GM18909 (cell line): ENCODE measurements around the gene MRPL43.

ENCODE experiments used
- ATAC-seq: cut with Tn5 transposase; IDR thresholded peaks from one replicate; pipeline ENCODE4 v1.9.1; 2021; ENCODE audit warnings: mild to moderate bottlenecking; ENCODE audit not compliant: unreplicated experiment, poor library complexity

The MRPL43 gene

DNA sequence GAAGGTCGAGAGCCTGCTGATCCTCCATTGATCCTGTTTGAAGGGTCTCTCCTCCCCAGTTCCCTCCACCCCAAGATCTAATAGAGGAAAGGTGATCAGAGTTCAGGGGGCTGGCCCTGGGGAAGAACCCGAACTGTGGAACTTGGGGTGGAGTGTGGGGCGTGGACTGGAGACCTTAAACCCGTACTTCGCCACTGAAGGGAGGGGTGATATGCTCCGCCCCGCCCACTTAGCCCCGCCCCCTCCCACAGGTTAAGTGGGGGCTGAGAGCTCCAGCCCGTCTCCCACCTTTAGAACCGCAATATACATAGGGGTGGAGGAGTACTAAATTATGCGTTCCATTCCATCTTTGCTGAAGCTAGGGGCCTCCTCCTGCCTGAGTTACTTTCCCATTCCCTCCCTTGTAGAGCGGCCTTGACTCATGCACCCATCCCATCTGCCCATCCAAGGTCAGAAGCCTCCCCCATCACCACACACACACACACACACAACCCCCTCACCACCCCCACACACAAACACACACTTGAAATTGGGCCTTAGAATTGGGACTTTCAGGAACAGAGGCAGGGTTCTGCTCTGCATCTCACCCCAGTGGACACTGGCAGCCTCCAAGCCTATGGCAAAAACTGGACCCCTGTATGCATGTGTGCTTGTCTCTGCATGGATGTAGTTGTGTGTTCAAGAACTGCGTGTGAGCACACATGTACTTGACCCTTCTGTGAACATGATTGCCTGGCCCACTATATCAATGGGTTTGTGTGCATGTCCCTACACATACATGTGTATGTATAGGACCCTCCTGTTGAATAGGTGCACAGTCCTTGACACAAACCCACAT, 17.0 kb downstream of the MRPL43 start:
- no peak for ATAC-seq

DNA sequence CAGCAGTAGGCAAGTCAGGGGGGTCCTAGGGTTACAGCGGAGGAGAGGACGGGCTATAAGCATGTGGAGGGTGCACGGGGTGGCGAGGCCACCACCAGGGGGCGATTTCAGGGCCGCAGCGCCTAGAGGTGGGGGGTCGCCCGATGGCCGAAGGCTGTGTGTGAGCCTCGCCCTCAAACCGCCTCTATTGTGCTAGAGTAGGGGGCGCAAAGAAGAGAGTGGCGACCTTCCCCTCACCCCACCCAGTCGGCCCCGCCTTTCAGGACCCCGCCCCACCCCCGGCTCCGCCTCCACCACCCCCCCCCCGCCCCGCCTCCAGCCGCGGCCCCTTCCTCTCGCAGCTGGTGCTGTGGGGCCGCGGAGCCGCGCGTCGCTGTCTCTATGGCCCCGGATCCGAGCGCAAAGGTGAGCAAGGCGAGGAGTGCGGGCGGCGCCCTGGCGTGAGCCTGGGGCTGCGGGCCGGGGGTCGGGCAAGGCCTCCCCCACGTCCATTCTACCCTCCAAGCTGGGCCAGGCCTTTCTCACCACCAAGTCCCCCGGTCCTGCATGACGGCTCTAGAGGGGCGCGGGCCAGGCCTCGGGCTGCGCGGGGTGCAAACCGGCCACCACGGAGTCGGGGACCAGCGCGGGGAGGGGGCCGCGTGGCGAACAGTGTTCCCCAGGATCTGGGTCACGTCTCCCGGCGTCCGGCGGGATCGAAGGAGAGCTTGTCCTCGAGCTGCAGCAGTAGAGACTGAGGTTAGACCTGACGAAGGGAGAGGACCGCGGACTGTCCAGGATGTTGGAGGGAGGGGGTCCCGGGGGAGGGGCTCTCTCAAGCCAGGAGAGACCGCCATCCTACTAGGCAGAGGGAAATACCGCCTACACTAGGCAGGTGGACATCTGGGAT, 17.9 kb downstream of the MRPL43 start, which contains the start of gene SEMA4G:
SEMA4G (plus strand) TSS at position 318 of the 889 bp plus-strand sequence. CDS start 3,409 bp downstream, outside the sequence.
- ATAC-seq, result peak; percentile 65

GRCh38 chr10:100968863-100969186, 18.5 kb downstream of the MRPL43 start:
- ATAC-seq, result no peak

- ATAC-seq, result no peak
Measured at GRCh38 chr10:100968062-100968736, 19.1 kb downstream of the MRPL43 start.

DNA sequence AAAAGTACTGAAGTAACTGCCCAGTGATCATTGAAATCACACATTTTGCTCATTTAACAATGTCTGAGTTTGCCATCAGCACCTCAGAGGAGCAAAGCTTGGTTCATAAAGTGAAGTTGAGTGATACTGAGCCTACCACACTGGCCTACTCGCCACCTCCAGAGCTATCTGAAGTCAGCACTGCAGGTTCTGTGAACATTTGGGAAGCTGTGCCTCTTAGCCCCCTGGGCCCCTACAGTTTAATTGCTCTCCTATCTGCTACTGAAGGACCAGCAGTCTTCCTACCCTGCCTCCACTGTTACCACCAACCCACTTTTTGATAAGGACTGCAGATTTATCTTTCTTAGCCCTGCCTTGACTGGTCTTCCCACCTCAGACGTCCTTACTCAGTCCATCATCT, 20.0 kb downstream of the MRPL43 start:
- no peak for ATAC-seq

- no peak for ATAC-seq
Measured at GRCh38 chr10:100966887-100967286, 20.4 kb downstream of the MRPL43 start.

DNA sequence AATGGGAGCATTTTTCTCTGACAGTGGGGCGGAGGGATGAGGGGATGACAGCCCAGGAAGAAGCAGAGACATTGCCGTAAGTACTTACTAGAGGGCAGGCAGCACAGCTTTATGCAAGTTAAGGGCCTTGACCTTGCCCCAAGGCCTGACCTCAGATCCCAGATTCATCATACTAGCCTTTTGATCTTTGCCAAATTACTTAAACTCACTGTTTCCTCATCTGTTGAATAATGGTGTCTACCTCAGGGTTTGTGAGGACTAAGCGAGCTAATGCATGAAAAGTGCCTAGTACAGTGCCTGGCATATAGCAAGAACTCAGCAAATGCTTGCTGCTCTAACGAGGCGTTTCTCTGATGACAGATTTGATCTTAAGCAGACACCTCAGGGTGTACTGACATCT, 21.5 kb downstream of the MRPL43 start:
- ATAC-seq, result no peak

DNA sequence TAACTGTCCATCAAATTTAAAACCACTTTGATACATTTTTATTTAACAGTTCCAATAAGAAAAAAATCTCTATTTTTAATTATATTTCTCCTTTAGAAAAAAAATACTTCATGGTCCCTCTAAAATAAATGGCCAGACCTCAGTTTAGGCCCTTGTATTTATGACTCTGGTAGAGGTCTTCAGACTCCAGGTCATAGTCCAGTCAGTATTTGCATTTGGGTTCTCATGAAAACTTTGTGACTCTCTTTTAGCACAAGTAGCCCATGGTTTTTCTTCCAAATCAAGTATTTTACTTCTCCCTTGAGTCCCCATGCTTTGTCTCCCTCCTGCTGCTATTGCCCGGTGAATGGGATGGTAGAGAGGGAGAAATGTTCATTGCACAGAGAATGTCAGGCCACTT, 23.5 kb downstream of the MRPL43 start:
- ATAC-seq, result no peak

- no peak for ATAC-seq
Measured at GRCh38 chr10:100962351-100963080, 24.8 kb downstream of the MRPL43 start.

- ATAC-seq, result no peak
Measured at GRCh38 chr10:100960251-100960650, 27.0 kb downstream of the MRPL43 start.

DNA sequence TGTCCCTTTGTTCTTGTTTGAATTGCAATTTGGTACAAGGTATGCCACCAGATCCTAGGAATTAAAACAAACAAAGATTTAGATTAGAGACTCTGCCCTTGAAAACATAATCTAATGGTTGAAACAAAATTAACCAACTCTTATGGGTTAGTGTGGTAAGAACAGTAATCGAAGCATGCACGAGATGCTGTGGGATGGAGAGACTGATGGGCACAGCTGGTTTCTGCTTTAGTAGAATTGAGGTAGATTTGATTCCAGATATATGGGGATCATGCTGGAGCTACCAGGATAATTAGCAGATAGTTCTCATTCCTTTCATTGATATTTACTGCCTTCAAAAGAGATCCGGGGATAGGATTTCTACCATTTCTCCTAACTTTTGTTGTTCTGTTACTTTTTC, 38.4 kb downstream of the MRPL43 start:
- no peak for ATAC-seq

DNA sequence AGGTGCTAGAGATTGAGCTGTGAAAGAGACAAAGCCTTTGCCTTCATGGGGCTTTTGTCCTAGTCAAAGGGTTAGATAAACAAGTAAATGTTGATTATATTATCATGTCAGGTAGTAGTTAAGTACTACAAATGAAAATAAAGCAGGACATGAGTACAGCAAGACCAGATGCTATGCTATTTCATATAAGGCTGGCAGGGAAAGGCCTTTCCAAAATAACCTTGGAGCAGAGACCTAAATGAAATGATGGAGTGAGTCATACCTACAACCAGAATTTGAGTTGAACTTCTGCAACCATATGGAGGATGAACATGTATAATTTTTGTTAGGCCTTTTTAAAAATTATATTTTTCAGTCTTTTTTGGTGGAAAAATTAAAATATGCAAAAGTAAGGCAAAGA, 41.5 kb downstream of the MRPL43 start:
- ATAC-seq, result no peak

DNA sequence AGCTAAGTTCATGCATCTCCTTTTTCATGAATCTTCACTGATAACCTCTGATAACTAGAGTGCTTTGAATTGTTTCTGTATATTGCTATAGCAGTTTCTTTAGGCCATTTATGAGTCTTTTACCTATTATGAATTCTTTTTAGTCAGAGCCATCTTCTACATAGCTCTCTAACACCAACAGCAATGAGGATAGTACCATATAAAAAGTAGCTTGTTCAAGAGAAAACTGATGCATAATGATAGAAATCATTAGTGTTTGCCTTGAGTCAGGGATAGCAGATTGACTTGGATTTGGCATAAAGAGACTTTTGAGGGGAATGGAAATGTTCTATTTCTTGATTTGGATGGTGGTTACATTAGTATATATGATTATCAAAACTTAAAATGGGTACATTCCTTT, 43.8 kb downstream of the MRPL43 start:
- no peak for ATAC-seq

GRCh38 chr10:100942229-100942628, 45.1 kb downstream of the MRPL43 start:
- ATAC-seq, result no peak

DNA sequence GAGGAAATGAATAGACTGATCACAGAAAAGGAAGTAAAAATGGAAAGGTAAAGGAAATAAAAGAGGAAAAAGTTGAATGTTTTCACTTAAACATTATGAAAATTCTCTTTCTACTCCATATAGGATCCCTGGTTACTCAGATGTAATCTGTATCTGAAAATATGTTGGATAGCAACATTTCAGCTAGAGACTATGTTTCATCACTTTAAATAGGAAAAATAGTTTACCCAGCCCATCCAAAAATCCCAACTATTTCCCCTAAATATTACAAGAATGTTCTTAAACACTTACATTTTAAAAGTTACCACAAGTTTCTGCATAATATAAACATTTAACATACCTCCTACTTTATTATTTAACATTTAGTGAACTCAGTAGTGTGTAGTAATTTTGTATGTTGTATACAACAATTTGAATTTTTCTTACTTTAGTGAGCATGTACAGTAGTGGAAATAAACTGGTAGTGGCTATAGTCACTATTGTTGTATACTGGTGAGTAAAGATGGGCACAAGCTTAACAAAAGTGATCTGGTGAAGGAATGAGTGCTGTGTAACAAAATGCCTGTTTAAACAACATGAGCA, 47.4 kb downstream of the MRPL43 start:
- ATAC-seq, result no peak
